ENCODE data around the gene SHISAL2A.

Gene SHISAL2A

DNA sequence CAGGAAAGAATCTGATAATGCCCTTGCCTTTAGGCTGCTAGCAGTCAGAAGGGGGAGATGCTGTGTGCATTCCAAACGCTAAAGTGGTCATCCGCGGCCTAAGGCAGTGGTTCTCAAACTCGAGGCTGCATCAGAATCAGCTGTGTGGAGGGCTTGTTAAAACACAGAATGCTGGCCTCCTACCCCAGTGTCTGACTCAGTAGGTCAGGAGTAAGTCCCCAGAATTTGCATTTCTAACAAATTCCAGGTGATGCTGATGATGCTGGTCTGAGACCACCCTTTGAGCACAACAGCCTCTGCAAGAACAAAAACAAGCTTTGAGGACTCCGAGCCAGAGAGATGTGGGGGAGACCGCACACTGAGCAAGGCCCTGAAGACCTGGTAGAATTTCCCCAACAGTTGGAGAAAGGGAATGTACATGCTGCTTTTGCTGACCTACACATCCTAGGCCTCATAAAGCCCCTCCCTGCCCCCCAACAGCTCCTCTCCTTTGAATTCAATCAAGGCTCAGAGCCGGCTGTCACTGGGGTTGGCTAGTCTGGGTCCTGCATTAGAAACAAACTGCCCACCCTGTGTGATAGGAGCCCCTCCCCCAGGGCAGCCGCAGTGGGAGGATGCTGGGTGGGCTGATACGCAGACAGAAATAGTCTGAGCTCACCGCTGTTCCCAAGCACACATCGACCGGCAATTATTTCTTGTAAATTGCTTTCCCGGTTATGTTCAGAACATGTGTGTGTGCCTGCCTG lies 27.1 kb downstream of the SHISAL2A start:
- no peak for DNase-seq (ENCODE audit: low read depth in 2 of 2)

DNA sequence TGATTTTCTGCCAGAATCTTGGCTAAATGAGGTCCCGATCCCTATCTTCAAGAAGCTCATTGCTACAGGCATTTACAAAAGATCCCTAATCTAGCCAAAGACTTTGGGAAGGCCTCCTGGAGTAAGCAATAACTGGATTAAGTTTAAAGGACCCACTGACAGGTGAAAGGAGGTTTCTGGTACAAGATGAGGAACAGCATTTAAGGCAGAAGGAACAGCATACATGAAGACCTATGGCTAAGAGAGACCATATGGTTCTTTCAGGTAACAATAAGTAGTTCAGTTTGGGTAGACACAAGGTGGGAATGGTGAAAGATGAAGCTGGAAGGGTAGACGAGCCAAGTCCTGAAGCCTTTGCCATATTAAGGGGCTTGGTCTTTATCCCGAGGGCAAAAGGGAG lies 27.8 kb downstream of the SHISAL2A start:
- no peak for DNase-seq (ENCODE audit: low read depth in 2 of 2)

- DNase-seq (ENCODE audit: low read depth in 2 of 2): no peak
Observed at GRCh38 chr1:52662645-52663313, 29.8 kb downstream of the SHISAL2A start.

- DNase-seq (ENCODE audit: low read depth in 2 of 2): no peak
Observed at GRCh38 chr1:52663716-52664115, 30.7 kb downstream of the SHISAL2A start.

DNA sequence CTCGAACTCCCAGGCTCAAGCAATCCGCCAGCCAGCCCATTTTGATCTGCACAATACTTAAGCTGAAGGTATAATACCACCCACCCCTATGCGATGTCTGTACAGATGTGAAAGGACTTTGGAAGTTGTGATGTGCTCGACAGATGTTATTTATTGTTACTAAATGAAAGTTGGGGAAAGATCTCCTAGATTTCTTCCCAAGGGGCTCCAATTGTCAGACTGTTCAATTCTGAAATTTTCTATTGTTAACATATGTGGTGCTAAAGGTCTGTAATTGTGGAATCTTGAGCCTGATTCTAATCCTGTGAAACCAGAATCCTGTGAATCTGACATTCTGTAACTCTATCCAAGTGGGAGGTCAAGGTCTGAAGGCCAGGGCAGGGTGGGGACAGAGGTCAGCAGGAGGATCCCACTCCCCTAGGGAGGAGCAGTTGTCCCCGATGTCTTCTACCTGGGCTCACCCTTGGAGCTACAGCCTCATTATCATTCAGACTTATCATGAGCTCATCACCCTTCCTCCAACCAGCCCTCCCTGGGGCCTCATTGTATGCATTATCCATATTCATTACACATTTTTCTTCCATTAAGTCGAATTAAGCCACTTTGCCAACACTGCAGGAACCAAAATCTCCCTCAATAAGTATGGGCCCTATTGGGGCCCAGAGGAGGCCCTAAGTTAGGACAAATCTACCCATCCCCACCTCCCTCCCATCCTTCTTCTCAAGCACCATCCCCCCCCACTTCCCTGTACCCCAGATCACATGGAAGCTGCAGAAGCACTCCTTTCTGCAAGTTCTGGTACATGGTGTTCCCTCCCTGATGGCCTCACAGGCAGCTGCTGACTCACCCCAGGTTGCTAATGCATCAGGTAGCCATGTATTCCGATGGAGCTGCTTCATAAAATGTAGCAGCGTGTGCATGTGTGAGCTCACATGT lies 32.3 kb downstream of the SHISAL2A start:
- no peak for DNase-seq (ENCODE audit: low read depth in 2 of 2)

GRCh38 chr1:52667290-52667689 lies 34.3 kb downstream of the SHISAL2A start:
- DNase-seq (ENCODE audit: low read depth in 2 of 2): no peak

GRCh38 chr1:52667984-52668383 lies 35.0 kb downstream of the SHISAL2A start:
- DNase-seq (ENCODE audit: low read depth in 2 of 2): no peak

DNA sequence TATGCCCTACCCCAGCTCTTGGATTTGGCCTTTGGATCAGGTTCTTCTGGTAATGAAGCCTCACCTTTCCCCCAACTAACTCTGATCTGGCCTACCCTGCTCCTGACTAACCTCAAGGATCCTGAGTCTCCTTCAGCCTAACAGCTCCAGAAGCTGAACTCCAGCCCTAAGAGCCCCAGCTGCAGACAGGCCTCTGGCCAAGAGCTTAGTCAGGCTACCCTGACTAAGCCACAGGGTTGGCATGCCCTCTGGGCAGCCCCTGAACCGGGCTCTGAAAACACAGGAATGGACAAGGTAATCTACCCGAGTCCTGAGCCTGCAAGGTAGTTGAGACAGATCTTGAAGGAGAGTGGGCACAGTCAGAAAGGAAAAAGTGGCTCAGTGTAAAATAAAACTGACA lies 35.7 kb downstream of the SHISAL2A start:
- DNase-seq (ENCODE audit: low read depth in 2 of 2): no peak

- DNase-seq (ENCODE audit: low read depth in 2 of 2): no peak
Observed at GRCh38 chr1:52669696-52670095, 36.7 kb downstream of the SHISAL2A start.

DNA sequence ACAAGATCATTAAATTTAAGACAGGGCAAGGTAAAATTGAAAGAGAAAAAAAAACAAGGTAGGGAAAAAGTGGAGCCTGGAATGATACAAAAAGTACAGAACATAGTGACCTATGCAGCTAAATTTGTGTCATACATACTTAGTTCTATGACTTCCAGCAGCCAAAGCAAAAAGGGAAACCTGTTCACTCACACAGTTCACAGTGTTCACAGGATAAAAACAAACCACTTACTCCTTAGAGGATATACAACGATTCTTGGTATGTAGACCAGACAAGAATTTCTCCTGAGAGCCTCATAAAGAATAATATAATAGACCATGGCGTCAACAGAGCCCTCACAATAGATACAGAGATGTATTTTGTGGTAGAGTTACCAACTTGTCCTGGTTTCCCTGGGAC lies 37.6 kb downstream of the SHISAL2A start:
- DNase-seq (ENCODE audit: low read depth in 2 of 2): no peak

- no peak for DNase-seq (ENCODE audit: low read depth in 2 of 2)
Observed at GRCh38 chr1:52672946-52673345, 40.0 kb downstream of the SHISAL2A start.

- DNase-seq (ENCODE audit: low read depth in 2 of 2): no peak
Observed at GRCh38 chr1:52673513-52673912, 40.5 kb downstream of the SHISAL2A start.

GRCh38 chr1:52674497-52675384 lies 41.8 kb downstream of the SHISAL2A start:
- no peak for DNase-seq (ENCODE audit: low read depth in 2 of 2)

DNA sequence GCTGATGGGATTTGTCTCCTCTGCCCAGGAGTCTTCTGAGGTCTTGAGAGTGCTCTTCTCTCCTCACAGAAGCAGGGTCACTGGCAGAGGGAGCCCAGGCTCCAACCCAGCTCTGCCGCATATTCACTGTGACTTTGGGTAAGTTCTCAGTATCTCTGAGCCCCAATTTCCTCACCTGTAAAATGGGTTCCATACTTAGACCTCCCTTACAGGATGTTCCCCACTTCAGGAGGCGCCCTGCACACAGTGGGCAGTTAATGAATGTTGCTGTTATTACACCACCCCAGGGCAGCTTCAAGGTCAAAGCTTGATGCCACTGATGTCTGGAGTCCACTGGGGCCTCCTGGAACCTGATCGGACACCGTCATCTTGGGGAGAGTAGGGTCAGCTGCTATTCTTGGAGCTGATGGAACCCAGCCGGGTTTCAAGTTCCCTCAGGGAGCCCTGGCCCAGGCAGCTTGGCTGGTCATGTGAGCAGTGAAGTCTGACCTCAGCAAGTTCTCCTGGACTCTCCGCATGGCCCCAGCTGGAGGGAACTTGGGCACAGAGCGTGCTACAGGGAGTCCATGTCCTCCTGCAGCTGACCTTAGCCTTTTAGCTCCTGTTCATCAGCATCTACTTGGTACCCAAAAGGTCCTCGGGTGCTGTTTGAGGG lies 43.4 kb downstream of the SHISAL2A start:
- DNase-seq (ENCODE audit: low read depth in 2 of 2): no peak

DNA sequence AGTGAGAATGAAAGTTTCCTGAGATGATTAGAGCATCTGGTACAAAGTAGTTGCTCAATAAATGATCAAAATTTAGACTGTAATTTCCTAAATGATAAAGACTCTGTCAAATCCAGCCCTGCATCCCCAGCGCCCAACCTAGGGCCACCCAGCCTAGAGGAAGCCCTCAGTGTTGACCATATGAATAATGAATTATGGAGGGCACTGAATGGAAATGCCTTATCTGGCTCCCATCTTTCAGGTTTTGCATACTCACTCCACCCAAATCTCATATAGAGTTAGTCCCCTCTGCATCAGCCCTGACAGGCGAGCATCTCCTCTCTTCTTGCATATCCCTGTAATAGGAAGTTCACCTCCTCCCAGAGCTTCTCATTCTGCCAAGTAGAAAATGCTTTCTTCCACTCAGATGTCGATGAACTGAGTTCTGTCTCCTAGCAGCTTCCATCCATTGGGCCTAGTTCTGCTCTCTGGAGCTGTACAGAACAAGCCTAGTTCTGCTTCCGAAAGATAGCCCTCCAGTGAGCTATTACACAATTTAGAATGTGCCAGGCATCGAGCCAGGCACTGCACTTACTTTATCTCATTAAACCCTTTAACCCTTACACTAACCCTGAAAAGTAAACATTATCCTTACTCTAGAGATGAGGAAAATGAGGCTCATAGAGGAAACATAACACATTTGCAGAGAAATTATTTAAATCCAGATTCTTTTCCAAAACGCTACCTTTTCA lies 44.3 kb downstream of the SHISAL2A start:
- DNase-seq (ENCODE audit: low read depth in 2 of 2): no peak

DNA sequence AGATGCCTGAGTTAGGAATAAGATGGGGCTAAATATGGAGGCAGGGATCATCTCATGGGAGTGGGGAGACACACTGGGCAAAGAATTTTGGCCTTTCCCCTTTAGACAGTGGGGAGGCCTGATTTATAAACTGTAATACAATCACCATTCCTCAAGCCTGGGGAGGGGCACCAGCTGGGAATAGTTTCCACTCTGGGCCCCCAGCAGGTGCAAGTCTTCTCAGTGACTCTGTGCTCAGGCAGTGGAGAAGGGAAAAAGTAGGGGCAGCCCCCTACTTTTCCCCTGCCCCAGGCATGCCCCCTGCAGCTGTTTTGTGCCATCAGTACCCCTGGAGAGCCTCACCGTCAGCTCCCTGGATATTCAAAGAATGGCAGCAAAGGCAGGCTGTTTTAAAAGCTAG lies 46.1 kb downstream of the SHISAL2A start:
- no peak for DNase-seq (ENCODE audit: low read depth in 2 of 2)

DNA sequence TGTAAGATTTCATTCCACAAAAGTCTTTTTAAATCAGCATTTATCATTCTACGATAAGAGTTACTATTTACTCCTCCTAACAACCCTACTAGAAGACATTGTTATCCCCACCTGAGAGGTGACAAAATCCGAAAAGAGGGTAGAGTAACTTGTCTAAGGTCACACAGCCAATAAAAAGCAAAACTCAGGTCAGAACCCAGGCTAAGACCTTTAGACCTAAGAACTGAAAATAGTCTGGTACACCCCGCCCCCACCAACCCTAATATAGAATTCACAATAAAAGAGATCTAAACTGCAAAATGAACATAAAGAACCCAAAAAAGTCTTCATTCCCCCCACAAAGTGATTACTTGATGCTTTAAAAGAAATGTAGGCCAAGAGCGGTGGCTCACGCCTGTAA lies 46.5 kb downstream of the SHISAL2A start:
- DNase-seq (ENCODE audit: low read depth in 2 of 2): no peak

GRCh38 chr1:52680353-52680752 lies 47.4 kb downstream of the SHISAL2A start:
- DNase-seq (ENCODE audit: low read depth in 2 of 2): no peak

DNA sequence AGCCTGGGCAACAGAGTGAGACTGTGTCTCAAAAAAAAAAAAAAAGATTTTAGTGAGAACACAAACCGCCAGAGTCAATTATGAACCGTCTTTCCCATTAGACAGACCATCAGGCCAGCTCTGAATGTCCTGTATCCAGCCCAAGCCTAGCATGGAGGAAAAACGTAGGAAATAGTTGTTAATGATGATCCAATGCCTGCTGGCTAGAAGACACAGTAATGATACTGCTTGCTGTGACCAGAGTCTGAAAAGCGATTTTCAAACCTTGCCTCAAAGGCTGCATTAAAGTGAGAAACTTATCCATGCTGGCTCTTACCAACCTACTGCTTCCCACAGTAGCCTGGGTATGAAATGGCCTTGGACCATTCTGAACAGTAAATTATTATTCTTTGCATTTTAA lies 48.2 kb downstream of the SHISAL2A start:
- no peak for DNase-seq (ENCODE audit: low read depth in 2 of 2)

DNA sequence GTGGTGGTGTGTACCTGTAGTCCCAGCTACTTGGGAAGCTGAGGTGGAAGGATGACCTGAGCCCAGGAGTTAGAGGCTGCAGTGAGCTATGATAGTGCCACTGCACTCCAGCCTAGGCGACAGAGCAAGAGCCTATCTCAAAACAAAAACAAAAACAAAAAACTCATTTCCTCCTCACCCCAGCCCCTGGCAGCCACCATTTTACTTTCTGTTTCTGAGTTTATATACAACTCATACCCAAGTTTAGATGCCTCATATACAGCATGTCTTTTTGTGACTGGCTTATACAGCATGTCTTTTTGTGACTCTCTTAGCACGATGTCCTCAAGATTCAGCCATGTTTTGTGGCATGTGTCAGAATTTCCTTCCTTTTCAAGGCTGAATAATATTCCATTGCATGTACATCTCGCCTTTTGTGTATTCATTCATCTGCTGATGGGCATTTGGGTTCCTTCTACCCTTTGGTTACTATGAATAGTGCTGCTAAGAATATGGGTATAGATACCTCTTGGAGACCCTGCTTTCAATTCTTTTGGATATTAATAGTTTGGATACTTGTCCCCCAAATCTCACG lies 50.5 kb downstream of the SHISAL2A start:
- DNase-seq (ENCODE audit: low read depth in 2 of 2): no peak

Data from stimulated activated CD8-positive, alpha-beta memory T cell treated with anti-CD3 and anti-CD28 coated beads, Interleukin-15, amount 100 ng/mL, for 48 hours (primary cell).